NB4 (cell line): Measurements from ENCODE around the gene PPARGC1A.

ENCODE experiments used
- DNase-seq: peaks from one replicate; pipeline ENCODE4 v3.0.0; 2010; ENCODE audit warnings: low read depth
- H3K4me3 ChIP-seq: one replicate; pipeline ENCODE4 v1.5.1; 2011; ENCODE audit warnings: mild to moderate bottlenecking, low read depth, low read length, moderate library complexity
- CTCF ChIP-seq: IDR thresholded peaks from one replicate; pipeline ENCODE4 v1.5.1; 2012; ENCODE audit warnings: low read depth, low read length
- MYC ChIP-seq: IDR thresholded peaks from 2 replicates; pipeline ENCODE4 v1.6.1; 2011; ENCODE audit warnings: low read depth, low read length
- POLR2A ChIP-seq: IDR thresholded peaks from 2 replicates; pipeline ENCODE4 v1.6.1; 2011; ENCODE audit warnings: mild to moderate bottlenecking; ENCODE audit not compliant: insufficient read length; ENCODE audit errors: extremely low read depth
- TF ChIP-seq, protein P1 (sequence below): IDR thresholded peaks from 2 replicates; pipeline ENCODE4 v1.6.1; 2011; ENCODE audit warnings: low read depth, low read length

PPARGC1A gene

DNA sequence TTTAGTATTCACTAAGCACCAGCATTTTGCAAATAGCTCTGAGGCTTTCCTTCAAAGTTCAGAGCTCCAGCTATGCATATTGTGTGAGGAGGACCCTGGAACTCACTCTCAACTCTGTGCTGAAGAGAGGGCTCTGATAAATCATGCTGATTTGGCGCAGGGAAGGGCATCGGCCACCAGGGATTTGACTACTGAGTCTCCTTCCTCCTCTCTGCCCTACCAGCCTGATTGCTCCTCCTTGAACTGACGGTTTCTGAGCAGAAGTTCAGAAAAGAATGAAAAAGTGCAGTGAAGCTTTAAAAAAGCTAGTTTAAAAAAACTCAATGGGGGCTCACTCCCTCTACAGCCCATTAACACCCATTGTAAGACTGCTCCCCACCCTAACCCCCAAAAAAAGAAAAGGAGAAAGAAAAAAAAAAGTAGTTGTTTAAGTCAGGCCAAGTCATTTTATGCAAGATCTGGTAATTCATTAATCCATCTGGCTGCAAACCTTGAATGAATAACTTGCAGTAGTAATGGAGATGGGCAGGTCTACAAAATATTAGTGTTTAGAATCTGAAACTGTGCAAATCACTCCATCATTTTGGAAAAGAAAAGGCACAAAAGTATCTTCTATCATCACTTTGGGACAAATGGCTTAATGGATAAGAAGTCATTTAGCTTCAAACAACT is 13.3 kb downstream of the PPARGC1A start:
- no peak overlapping the region for H3K4me3 ChIP-seq
- DNase-seq = peak; percentile 15
- TF ChIP-seq POLR2A = no peak
- TF ChIP-seq, protein P1, sequence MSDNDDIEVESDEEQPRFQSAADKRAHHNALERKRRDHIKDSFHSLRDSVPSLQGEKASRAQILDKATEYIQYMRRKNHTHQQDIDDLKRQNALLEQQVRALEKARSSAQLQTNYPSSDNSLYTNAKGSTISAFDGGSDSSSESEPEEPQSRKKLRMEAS = no peak
- TF ChIP-seq CTCF = no peak
- no peak for TF ChIP-seq MYC

- no peak overlapping the region for H3K4me3 ChIP-seq
- DNase-seq = no peak
- no peak for TF ChIP-seq CTCF
- TF ChIP-seq POLR2A = no peak
- TF ChIP-seq, protein P1 = no peak
- TF ChIP-seq MYC = no peak
These were observed 14.5 kb downstream of the PPARGC1A start for GRCh38 chr4:23875317-23875716.

DNA sequence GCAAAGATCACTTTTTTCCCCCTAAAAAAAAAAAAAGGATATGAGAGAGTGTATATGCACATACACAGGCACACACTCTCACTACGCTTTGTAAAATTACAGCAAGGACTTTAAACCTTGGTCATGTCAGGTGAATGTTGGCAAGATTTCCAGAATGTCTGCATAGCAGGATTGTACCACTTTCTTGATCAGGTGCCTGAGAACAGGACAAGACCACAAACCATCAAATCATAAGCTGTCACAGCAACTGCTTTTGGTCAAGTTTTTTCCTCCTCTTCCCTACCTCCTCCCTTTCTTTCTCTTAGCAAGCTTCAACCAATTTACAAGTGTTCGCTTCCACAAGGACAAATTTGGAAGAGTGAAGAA is 15.3 kb downstream of the PPARGC1A start:
- TF ChIP-seq CTCF (no peak), MYC (no peak), POLR2A (no peak)
- TF ChIP-seq, protein P1 = no peak

DNA sequence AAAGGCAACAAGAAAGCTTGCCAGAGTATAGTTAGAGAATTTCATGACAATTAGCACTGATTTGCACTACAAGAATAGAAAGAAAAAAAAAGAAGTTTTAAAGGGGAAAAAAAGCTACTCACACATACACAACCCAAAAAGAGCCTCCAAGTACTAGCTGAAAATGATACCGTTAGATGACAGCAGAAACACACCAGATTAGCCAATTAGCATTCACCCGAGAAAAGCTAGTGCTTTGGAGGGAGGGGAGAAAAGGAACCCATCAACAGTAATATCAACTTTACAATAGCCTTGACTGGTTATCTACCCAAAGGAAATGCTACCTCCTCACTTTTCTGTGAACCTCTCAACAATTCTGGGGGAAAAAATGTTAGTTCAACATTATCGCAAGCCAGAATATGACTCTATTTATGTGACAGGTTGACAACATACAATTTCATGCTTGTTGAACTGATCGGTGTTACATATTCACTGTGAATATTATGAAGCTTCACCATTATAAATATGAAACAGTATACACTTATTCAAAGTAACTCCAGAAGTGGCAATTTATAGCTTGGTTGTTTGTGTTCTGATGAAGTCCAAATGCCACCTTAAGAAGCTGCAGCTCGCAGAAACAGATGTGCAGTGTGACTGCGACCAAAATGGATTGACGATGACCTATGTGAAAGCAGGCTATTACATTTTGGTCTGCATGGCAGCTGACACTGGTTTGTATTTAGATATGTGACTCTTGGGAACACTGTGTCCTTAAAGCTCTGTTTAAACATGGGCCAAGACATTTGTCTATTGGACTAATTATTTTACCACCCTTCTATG is 15.9 kb downstream of the PPARGC1A start:
- no peak for TF ChIP-seq MYC
- no peak for TF ChIP-seq CTCF
- no peak for TF ChIP-seq POLR2A
- TF ChIP-seq, protein P1 = no peak

More for the DNA sequence above, 15.3 kb downstream of the PPARGC1A start:
- no peak overlapping the region for H3K4me3 ChIP-seq
- no peak for DNase-seq

GRCh38 chr4:23871426-23871825 is 18.4 kb downstream of the PPARGC1A start:
- TF ChIP-seq CTCF = no peak
- TF ChIP-seq MYC = no peak
- TF ChIP-seq, protein P1 = no peak
- TF ChIP-seq POLR2A = no peak
- DNase-seq = no peak
- no peak overlapping the region for H3K4me3 ChIP-seq

More for the DNA sequence above, 15.9 kb downstream of the PPARGC1A start:
- no peak overlapping the region for H3K4me3 ChIP-seq
- no peak for DNase-seq
